GM12864 (cell line): ENCODE measurements around the gene TTLL1.
A peak's percentile ranks its signal among the peaks of the same experiment; 100 is the strongest.

Experiments used
- DNase-seq: peaks from one replicate; pipeline ENCODE4 v3.0.0-alpha.2; 2011; ENCODE audit warnings: low read depth
- H3K4me3 ChIP-seq: 2 replicates; pipeline ENCODE4 v1.5.1; 2011; ENCODE audit warnings: mild to moderate bottlenecking, low read depth, low read length, control low read depth
- CTCF ChIP-seq: IDR thresholded peaks from 2 replicates; pipeline ENCODE4 v1.5.1; 2011; ENCODE audit warnings: low read depth, mild to moderate bottlenecking, moderate library complexity, low read length, control low read depth, inconsistent platforms; ENCODE audit errors: missing control alignments

Gene TTLL1

DNA sequence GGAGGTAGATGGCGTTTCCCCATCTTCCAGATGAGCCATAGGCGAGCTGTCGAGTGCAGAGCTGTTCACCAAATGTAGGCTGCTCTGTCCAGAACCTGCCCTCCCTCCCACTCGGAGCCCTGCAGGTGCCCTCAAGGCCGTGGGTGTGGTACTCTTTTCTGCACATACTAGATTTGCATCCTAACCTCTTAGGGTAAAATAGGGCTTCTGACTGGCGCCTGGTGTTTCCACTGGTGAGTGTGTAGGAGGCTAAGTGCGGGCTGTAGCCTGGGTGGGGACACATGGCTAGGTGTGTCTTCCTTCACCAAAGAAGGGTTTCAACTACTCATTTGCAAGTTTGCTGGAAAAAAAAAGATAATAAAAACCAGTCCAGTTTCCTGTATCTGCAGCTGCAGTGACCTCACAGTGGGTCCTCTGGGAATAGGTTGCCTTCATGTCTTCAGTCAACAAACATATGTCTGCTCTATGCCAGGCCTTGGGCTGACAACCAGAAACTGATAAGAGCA is 29.8 kb upstream of the TTLL1 start:
- no peak for TF ChIP-seq CTCF
- no peak overlapping the region for H3K4me3 ChIP-seq
- peak; percentile 85 for DNase-seq

GRCh38 chr22:43118024-43118849 is 29.0 kb upstream of the TTLL1 start:
- no peak for TF ChIP-seq CTCF
- no peak overlapping the region for H3K4me3 ChIP-seq
- no peak for DNase-seq

- no peak for TF ChIP-seq CTCF
- DNase-seq: no peak
- no peak overlapping the region for H3K4me3 ChIP-seq
These were observed 27.7 kb upstream of the TTLL1 start for GRCh38 chr22:43116932-43117331.

- TF ChIP-seq CTCF: no peak
- H3K4me3 ChIP-seq: no peak overlapping the region
- no peak for DNase-seq
These were observed 25.8 kb upstream of the TTLL1 start for GRCh38 chr22:43114958-43115357.

GRCh38 chr22:43113526-43114251 is 24.5 kb upstream of the TTLL1 start:
- no peak for TF ChIP-seq CTCF
- no peak for DNase-seq
- H3K4me3 ChIP-seq: no peak overlapping the region

- no peak for DNase-seq
- H3K4me3 ChIP-seq: peak overlapping the region; percentile 85
- peak; percentile 14 for TF ChIP-seq CTCF
These were observed 21.9 kb upstream of the TTLL1 start for GRCh38 chr22:43110927-43111623.
